UCSD-AML1 (cell line): ENCODE results near the gene OR11H6.
"Not testable (repeated sequence)": the region's sequence is repeated elsewhere in the genome, so short reads cannot be mapped to it uniquely, and the experiment has no call there.

ENCODE experiments used
- DNase-seq: peaks from one replicate; lab custom pipeline; 2025; ENCODE audit not compliant: unreplicated experiment; lab: John Stamatoyannopoulos, UW

The OR11H6 gene

GRCh38 chr14:20223410-20223809, at the start of gene OR11H6:
OR11H6 (plus strand) TSS chr14:20223710; CDS start chr14:20223710, 0 bp downstream.
- no peak for DNase-seq

GRCh38 chr14:20174205-20174604, 49.3 kb upstream of the OR11H6 start:
- not testable (repeated sequence) for DNase-seq

- DNase-seq: no peak
Measured at GRCh38 chr14:20176330-20176729, 47.2 kb upstream of the OR11H6 start.

- DNase-seq: no peak
Measured at GRCh38 chr14:20177433-20177974, 46.0 kb upstream of the OR11H6 start.

GRCh38 chr14:20179218-20179617, 44.3 kb upstream of the OR11H6 start:
- peak; percentile 12 for DNase-seq

GRCh38 chr14:20179880-20180279, 43.6 kb upstream of the OR11H6 start:
- DNase-seq: no peak

GRCh38 chr14:20180486-20180885, 43.0 kb upstream of the OR11H6 start:
- DNase-seq: no peak

GRCh38 chr14:20184181-20184580, 39.3 kb upstream of the OR11H6 start:
- DNase-seq: no peak

GRCh38 chr14:20190596-20190995, 32.9 kb upstream of the OR11H6 start, which contains the start of gene OR11G2:
OR11G2 (plus strand) TSS chr14:20190896; CDS start chr14:20197438, 6,542 bp downstream.
- no peak for DNase-seq

- no peak for DNase-seq
Measured at GRCh38 chr14:20191396-20191795, 32.1 kb upstream of the OR11H6 start.

- no peak for DNase-seq
Measured at GRCh38 chr14:20194101-20194500, 29.4 kb upstream of the OR11H6 start.

- DNase-seq: not testable (repeated sequence)
Measured at GRCh38 chr14:20195170-20195569, 28.3 kb upstream of the OR11H6 start.

GRCh38 chr14:20195911-20196310, 27.6 kb upstream of the OR11H6 start:
- DNase-seq: no peak

- no peak for DNase-seq
Measured at GRCh38 chr14:20197459-20197858, 26.1 kb upstream of the OR11H6 start.

- no peak for DNase-seq
Measured at GRCh38 chr14:20198991-20199390, 24.5 kb upstream of the OR11H6 start.

GRCh38 chr14:20204721-20205120, 18.8 kb upstream of the OR11H6 start:
- no peak for DNase-seq

- no peak for DNase-seq
Measured at GRCh38 chr14:20209595-20209994, 13.9 kb upstream of the OR11H6 start.

- not testable (repeated sequence) for DNase-seq
Measured at GRCh38 chr14:20212406-20212805, 11.1 kb upstream of the OR11H6 start.

- no peak for DNase-seq
Measured at GRCh38 chr14:20215196-20215595, 8.3 kb upstream of the OR11H6 start.

- DNase-seq: no peak
Measured at GRCh38 chr14:20219033-20219432, 4.5 kb upstream of the OR11H6 start.

- DNase-seq: no peak
Measured at GRCh38 chr14:20228681-20229080, 5.2 kb downstream of the OR11H6 start, which contains the start of gene OR11H7. OR11H7 (plus strand) TSS chr14:20228981.

GRCh38 chr14:20235415-20235814, 11.9 kb downstream of the OR11H6 start:
- DNase-seq: not testable (repeated sequence)

GRCh38 chr14:20247646-20248246, 24.2 kb downstream of the OR11H6 start:
- no peak for DNase-seq
